ENCODE results near the gene VKORC1L1. TPM values are rescaled to one million over a fixed set of nuclear protein-coding genes. Genes with fewer than 3 reads are reported as not detected.
A peak's percentile ranks its signal among the peaks of the same experiment; 100 is the strongest.

Gene VKORC1L1
- total and polyA plus RNA-seq, 9 of the 15 experiments (the other 6 are each of a cell fraction or from before 2014, with no cell fraction given) = 6.8 to 36.5 (median 19.3) TPM

GRCh38 chr7:65927489-65928448 lies 54.9 kb downstream of the VKORC1L1 start (continued):
- TF ChIP-seq ZNF318 (IDR thresholded peaks at IDR 0.05; ENCODE audit: borderline replicate concordance in 1 of 2, low read depth in 1 of 2) (no peak), SIN3B (IDR thresholded peaks at IDR 0.05; ENCODE audit: low read depth) (no peak), SMARCA4 (IDR thresholded peaks at IDR 0.05) (no peak; the same call in 1 of the 2 replicates), ZNF740 (CRISPR knock-in tag; IDR thresholded peaks at IDR 0.05) (no peak), ZNF740 (tag; IDR thresholded peaks at IDR 0.05) (no peak), PML (IDR thresholded peaks at IDR 0.05; ENCODE audit: low read length) (peak; percentile 64; the same call in 1 of the 2 replicates), ZNF79 (CRISPR knock-in tag; IDR thresholded peaks at IDR 0.05; ENCODE audit: low read depth) (no peak), NFIC (IDR thresholded peaks at IDR 0.05) (peak; percentile 53), LCOR (CRISPR knock-in tag; IDR thresholded peaks at IDR 0.05) (peak; percentile 98), RNF219 (CRISPR knock-in tag; IDR thresholded peaks at IDR 0.05) (no peak), ZBTB9 (CRISPR knock-in tag; IDR thresholded peaks at IDR 0.05) (0 out of 2 replicates have a peak, but pooled peaks have one; percentile 45), HNRNPUL1 (IDR thresholded peaks at IDR 0.05; ENCODE audit: low read length) (no peak), ZNF23 (CRISPR knock-in tag; IDR thresholded peaks at IDR 0.05) (no peak)
